HepG2 (cell line): ENCODE data around the gene HOTAIR. TPM values are rescaled to one million over a fixed set of nuclear protein-coding genes. Genes with fewer than 3 reads are reported as not detected.

Experiments
- MTA3 ChIP-seq: sonication (generic); formaldehyde crosslinking; IDR thresholded peaks from 2 replicates; pipeline ENCODE4 v1.4.0; 2020; ENCODE audit warnings: missing genetic modification reagents
- polyA plus RNA-seq, 8 experiments: library from polyadenylated mRNA; depleted of rRNA in 3 of 8; stranded (reverse) in 7 of 8; unstranded in 1 of 8; fragments of >200 nt; fragmentation: Illumina TruSeq in 4 of 8; extraction: Trizol in 4 of 8; gene quantifications; 2 replicates each; pipeline versions ENCODE4 v1.2.1 to v1.2.3, GENCODE V29; 2011 to 2016; ENCODE audit warnings: low read depth in 4 of 8, missing spikeins in 1 of 8, mixed read lengths in 1 of 8; ENCODE audit not compliant: insufficient read depth in 1 of 8
- total RNA-seq, 5 experiments: library from RNA; depleted of rRNA; stranded (reverse); fragments of >200 nt; fragmentation: Illumina TruSeq; extraction: Trizol; gene quantifications; 2 replicates each; pipeline ENCODE4 v1.2.3, GENCODE V29; 2016; ENCODE audit warnings: low read depth in 1 of 5
- TF ChIP-seq, protein P1 (sequence below): sonication (generic); formaldehyde crosslinking; IDR thresholded peaks from 2 replicates; pipeline ENCODE4 v1.4.0; 2020; ENCODE audit warnings: mild to moderate bottlenecking, missing genetic modification reagents

Gene HOTAIR
- total and polyA plus RNA-seq, 2 of the 13 experiments (the other 11 are each of a cell fraction or from before 2014, with no cell fraction given), result not detected

DNA sequence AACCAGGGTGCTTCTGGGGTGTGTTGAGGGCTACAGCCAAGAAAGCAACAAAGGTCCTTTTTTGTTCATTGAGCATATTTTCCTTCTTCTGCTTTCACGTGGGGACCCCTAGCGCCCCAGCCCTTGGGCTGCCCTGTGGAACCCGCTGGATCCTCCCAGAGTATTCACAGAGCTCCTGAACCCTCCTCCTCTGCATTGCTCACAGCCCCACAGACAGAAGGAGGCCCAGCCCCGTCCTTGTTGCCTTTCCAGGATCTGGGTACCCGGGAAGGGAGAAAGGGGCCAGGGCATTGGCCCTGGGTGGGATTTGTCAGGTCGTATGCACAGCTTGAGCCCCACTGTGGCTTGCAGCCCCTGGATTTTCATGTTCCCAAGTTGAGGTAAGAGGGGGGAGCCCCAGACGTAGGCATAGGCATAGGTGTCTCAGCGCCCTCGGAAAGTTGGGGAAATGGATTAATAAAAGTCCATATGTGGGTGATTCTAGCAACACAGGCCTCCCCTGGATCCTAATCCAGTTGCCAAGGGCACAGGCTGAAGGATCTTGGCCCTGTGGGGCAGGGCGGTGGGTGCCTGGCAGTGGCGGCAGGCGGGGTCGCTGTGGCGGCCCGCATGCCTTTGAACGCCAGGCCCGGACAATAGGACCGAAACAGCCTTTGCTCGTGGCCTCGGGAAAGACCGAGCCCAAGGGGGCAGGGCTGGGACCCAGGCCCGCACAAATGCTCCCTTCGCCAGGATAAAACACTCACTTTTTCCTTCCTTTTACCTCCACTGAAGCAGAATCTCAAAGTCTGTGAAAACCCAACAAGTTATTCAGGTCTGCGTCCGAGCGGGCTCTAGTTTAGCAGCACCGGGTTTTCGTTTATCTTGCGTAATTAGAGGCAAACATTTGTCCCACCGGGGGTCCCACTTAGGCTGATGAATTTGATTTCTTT lies 7.1 kb upstream of the HOTAIR start (continued):
- TF ChIP-seq, protein P1, sequence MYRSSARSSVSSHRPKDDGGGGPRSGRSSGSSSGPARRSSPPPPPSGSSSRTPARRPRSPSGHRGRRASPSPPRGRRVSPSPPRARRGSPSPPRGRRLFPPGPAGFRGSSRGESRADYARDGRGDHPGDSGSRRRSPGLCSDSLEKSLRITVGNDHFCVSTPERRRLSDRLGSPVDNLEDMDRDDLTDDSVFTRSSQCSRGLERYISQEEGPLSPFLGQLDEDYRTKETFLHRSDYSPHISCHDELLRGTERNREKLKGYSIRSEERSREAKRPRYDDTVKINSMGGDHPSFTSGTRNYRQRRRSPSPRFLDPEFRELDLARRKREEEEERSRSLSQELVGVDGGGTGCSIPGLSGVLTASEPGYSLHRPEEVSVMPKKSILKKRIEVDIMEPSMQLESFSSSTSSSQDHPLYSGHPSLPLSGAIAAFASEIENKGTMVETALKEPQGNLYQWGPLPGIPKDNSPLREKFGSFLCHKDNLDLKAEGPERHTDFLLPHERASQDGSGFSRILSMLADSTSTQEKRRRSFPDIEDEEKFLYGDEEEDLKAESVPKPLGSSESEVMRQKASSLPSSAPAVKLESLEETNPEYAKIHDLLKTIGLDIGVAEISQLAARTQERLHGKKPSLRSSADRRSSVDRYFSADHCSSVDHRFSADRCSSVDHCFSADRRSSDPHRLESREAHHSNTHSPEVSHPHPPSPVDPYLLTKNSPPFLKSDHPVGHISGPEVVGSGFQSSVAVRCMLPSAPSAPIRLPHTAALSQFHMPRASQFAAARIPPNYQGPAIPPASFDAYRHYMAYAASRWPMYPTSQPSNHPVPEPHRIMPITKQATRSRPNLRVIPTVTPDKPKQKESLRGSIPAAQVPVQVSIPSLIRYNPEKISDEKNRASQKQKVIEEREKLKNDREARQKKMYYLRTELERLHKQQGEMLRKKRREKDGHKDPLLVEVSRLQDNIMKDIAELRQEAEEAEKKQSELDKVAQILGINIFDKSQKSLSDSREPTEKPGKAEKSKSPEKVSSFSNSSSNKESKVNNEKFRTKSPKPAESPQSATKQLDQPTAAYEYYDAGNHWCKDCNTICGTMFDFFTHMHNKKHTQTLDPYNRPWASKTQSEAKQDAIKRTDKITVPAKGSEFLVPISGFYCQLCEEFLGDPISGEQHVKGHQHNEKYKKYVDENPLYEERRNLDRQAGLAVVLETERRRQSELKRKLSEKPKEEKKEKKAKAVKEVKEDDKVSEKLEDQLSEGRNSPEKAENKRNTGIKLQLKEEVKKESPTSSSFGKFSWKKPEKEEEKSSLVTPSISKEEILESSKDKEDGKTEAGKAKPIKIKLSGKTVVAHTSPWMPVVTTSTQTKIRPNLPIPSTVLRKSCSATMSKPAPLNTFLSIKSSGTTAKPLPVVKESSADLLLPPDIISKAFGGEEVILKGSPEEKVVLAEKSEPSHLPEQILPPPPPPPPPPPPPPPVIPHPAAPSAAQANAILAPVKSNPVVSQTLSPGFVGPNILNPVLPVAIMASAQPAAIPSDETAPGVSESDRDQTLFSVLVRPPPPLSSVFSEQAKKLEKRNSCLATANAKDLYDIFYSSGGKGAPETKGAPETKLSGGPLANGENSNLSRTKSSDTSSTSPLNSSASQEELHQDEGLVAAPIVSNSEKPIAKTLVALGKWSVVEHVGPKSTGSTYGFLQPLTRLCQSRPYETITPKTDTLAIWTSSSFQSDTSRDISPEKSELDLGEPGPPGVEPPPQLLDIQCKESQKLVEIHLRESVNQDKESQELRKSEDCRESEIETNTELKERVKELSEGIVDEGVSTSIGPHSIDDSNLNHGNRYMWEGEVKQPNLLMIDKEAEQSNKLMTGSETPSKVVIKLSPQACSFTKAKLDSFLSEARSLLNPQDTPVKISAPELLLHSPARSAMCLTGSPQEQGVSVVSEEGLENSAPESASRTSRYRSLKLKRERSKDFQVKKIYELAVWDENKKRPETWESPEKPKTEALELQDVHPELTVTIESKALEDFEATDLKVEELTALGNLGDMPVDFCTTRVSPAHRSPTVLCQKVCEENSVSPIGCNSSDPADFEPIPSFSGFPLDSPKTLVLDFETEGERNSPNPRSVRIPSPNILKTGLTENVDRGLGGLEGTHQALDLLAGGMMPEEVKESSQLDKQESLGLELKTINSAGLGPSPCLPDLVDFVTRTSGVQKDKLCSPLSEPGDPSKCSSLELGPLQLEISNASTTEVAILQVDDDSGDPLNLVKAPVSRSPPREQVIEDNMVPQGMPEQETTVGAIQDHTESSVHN (CRISPR knock-in tag), result no peak
- no peak for TF ChIP-seq MTA3 (CRISPR knock-in tag)
- TF ChIP-seq, all 625 proteins: peak for 0
